Measurements from ENCODE around the gene NOL9.

Gene NOL9

GRCh38 chr1:6519491-6519934, 34.8 kb downstream of the NOL9 start:
- no peak overlapping the region for H3K4me3 ChIP-seq (ENCODE audit: low read length)
- DNase-seq (ENCODE audit: low read depth): peak; percentile 35
- no peak for TF ChIP-seq CTCF (conservative IDR thresholded peaks at IDR 0.05; ENCODE audit: low read length)

GRCh38 chr1:6517435-6517851, 36.9 kb downstream of the NOL9 start:
- TF ChIP-seq CTCF (conservative IDR thresholded peaks at IDR 0.05; ENCODE audit: low read length): no peak
- no peak for DNase-seq (ENCODE audit: low read depth)
- no peak overlapping the region for H3K4me3 ChIP-seq (ENCODE audit: low read length)

- no peak for TF ChIP-seq CTCF (conservative IDR thresholded peaks at IDR 0.05; ENCODE audit: low read length)
- peak; percentile 47 for DNase-seq (ENCODE audit: low read depth)
- no peak overlapping the region for H3K4me3 ChIP-seq (ENCODE audit: low read length)
These were observed 38.5 kb downstream of the NOL9 start for GRCh38 chr1:6515771-6516170.

- no peak for TF ChIP-seq CTCF (conservative IDR thresholded peaks at IDR 0.05; ENCODE audit: low read length)
- H3K4me3 ChIP-seq (ENCODE audit: low read length): no peak overlapping the region
- DNase-seq (ENCODE audit: low read depth): no peak
These were observed 41.0 kb downstream of the NOL9 start for GRCh38 chr1:6513320-6513801.

GRCh38 chr1:6512908-6513280, 41.4 kb downstream of the NOL9 start:
- no peak overlapping the region for H3K4me3 ChIP-seq (ENCODE audit: low read length)
- DNase-seq (ENCODE audit: low read depth): no peak
- TF ChIP-seq CTCF (conservative IDR thresholded peaks at IDR 0.05; ENCODE audit: low read length): no peak

GRCh38 chr1:6512245-6512907, 41.9 kb downstream of the NOL9 start:
- no peak for DNase-seq (ENCODE audit: low read depth)
- TF ChIP-seq CTCF (conservative IDR thresholded peaks at IDR 0.05; ENCODE audit: low read length): no peak
- no peak overlapping the region for H3K4me3 ChIP-seq (ENCODE audit: low read length)

GRCh38 chr1:6511561-6512244, 42.6 kb downstream of the NOL9 start:
- TF ChIP-seq CTCF (conservative IDR thresholded peaks at IDR 0.05; ENCODE audit: low read length): no peak
- no peak for DNase-seq (ENCODE audit: low read depth)
- H3K4me3 ChIP-seq (ENCODE audit: low read length): no peak overlapping the region
